ENCODE results near the gene LRPAP1.

GRCh38 chr4:3572363-3572762 is 40.1 kb upstream of the LRPAP1 start:
- no peak for TF ChIP-seq EZH2 (IDR thresholded peaks at IDR 0.05; ENCODE audit: borderline replicate concordance, low read depth, low read length, severe bottlenecking)
- TF ChIP-seq, protein P1, sequence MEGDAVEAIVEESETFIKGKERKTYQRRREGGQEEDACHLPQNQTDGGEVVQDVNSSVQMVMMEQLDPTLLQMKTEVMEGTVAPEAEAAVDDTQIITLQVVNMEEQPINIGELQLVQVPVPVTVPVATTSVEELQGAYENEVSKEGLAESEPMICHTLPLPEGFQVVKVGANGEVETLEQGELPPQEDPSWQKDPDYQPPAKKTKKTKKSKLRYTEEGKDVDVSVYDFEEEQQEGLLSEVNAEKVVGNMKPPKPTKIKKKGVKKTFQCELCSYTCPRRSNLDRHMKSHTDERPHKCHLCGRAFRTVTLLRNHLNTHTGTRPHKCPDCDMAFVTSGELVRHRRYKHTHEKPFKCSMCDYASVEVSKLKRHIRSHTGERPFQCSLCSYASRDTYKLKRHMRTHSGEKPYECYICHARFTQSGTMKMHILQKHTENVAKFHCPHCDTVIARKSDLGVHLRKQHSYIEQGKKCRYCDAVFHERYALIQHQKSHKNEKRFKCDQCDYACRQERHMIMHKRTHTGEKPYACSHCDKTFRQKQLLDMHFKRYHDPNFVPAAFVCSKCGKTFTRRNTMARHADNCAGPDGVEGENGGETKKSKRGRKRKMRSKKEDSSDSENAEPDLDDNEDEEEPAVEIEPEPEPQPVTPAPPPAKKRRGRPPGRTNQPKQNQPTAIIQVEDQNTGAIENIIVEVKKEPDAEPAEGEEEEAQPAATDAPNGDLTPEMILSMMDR (IDR thresholded peaks at IDR 0.05; ENCODE audit: extremely low read depth in 1 of 2, insufficient read depth in 1 of 2, low read depth in 1 of 2, low read length in 2 of 2): no peak
- no peak for TF ChIP-seq POLR2A (IDR thresholded peaks at IDR 0.05; ENCODE audit: low read depth, low read length)
- TF ChIP-seq MAX (IDR thresholded peaks at IDR 0.05; ENCODE audit: insufficient read depth, insufficient read length): no peak
